Transverse colon (tissue), 4 donors: ENCODE measurements around the gene GOLGA1.

ENCODE experiments used
- POLR2A ChIP-seq: fragments of 450-650 bp; IDR thresholded peaks from one replicate; pipeline ENCODE4 v1.6.1; 2016; ENCODE audit warnings: antibody characterized with exemption, mild to moderate bottlenecking, moderate library complexity
- POLR2AphosphoS5 ChIP-seq, 3 donors: sonication (generic); formaldehyde crosslinking; IDR thresholded peaks; one replicate each; pipeline ENCODE4 v1.6.1; 2016; ENCODE audit warnings: antibody characterized with exemption in 3 of 3
- TF ChIP-seq, protein P1 (sequence below), 5 experiments: fragments of 200-600 bp in 3 of 5; fragments of 450-650 bp in 2 of 5; sonication (generic) in 3 of 5; IDR thresholded peaks; 1 replicate in 2 of 5; 2 replicates in 3 of 5; pipeline ENCODE4 v1.5.1; 2016 to 2017; ENCODE audit warnings: antibody characterized with exemption in 5 of 5, inconsistent platforms in 3 of 5, mild to moderate bottlenecking in 2 of 5, moderate library complexity in 1 of 5

GRCh38 chr9:124849801-124850200 is 91.1 kb downstream of the GOLGA1 start:
- TF ChIP-seq, protein P1, sequence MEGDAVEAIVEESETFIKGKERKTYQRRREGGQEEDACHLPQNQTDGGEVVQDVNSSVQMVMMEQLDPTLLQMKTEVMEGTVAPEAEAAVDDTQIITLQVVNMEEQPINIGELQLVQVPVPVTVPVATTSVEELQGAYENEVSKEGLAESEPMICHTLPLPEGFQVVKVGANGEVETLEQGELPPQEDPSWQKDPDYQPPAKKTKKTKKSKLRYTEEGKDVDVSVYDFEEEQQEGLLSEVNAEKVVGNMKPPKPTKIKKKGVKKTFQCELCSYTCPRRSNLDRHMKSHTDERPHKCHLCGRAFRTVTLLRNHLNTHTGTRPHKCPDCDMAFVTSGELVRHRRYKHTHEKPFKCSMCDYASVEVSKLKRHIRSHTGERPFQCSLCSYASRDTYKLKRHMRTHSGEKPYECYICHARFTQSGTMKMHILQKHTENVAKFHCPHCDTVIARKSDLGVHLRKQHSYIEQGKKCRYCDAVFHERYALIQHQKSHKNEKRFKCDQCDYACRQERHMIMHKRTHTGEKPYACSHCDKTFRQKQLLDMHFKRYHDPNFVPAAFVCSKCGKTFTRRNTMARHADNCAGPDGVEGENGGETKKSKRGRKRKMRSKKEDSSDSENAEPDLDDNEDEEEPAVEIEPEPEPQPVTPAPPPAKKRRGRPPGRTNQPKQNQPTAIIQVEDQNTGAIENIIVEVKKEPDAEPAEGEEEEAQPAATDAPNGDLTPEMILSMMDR (IDR thresholded peaks at IDR 0.05): no peak
- TF ChIP-seq POLR2A: no peak
- TF ChIP-seq POLR2AphosphoS5 (IDR thresholded peaks at IDR 0.05): no peak
